IMR-90 (cell line): ENCODE data around the gene ADPGK. TPM values are rescaled to one million over a fixed set of nuclear protein-coding genes. Genes with fewer than 3 reads are reported as not detected.

ENCODE experiments used
- ATAC-seq: fragments of 200-7000 bp; cut with Tn5 transposase; 2 replicates; pipeline ENCODE4 v1.9.1; 2020; ENCODE audit warnings: low read depth, mild to moderate bottlenecking, moderate library complexity
- BruUV-seq: library from RNA; stranded (reverse); fragments of 400-500 nt; replicated peaks from 2 replicates; lab custom pipeline; 2021; lab: Mats Ljungman, UMichigan
- CTCF ChIA-PET: fragments of 300-600 bp; formaldehyde crosslinking; extraction: SDS; loops from one replicate; lab custom pipeline; 2021; ENCODE audit warnings: antibody characterized with exemption; lab: Yijun Ruan, JAX
- POLR2A ChIA-PET: fragments of 300-600 bp; sonication (Branson Sonifier 250); formaldehyde crosslinking; loops from one replicate; lab custom pipeline; 2022; ENCODE audit warnings: antibody characterized with exemption; ENCODE audit not compliant: unreplicated experiment; lab: Charles Lee
- DNase-seq: peaks from one replicate; pipeline ENCODE4 v3.0.0; 2013
- H2AFZ ChIP-seq: replicated peaks from 2 replicates; pipeline ENCODE3; 2013; ENCODE audit warnings: low read length, mild to moderate bottlenecking; ENCODE audit not compliant: poor library complexity
- H2AK5ac ChIP-seq: 2 replicates; pipeline ENCODE4 v1.6.1; 2013; ENCODE audit warnings: low read depth, low read length, inconsistent platforms
- H2AK9ac ChIP-seq: replicated peaks from 2 replicates; pipeline ENCODE3; 2013; ENCODE audit warnings: mild to moderate bottlenecking, low read depth, low read length, moderate library complexity; ENCODE audit not compliant: poor library complexity
- H2BK120ac ChIP-seq: 2 replicates; pipeline ENCODE4 v1.6.1; 2013; ENCODE audit warnings: low read depth, low read length, inconsistent platforms
- H2BK15ac ChIP-seq: 3 replicates; pipeline ENCODE4 v1.6.1; 2013; ENCODE audit warnings: low read depth, low read length, inconsistent platforms
- H2BK20ac ChIP-seq: 2 replicates; pipeline ENCODE4 v1.6.1; 2013; ENCODE audit warnings: low read depth, mild to moderate bottlenecking, inconsistent platforms, low read length, moderate library complexity
- H2BK5ac ChIP-seq: 2 replicates; pipeline ENCODE4 v1.6.1; 2013; ENCODE audit warnings: mild to moderate bottlenecking, low read depth, low read length, inconsistent platforms; ENCODE audit not compliant: poor library complexity, severe bottlenecking
- H3K14ac ChIP-seq: replicated peaks from 2 replicates; pipeline ENCODE4 v1.6.1; 2013; ENCODE audit warnings: low read depth, low read length, inconsistent platforms
- H3K18ac ChIP-seq: 2 replicates; pipeline ENCODE4 v1.6.1; 2013; ENCODE audit warnings: low read depth, low read length, control low read depth
- H3K23ac ChIP-seq: 2 replicates; pipeline ENCODE4 v1.6.1; 2013; ENCODE audit warnings: low read depth, low read length, inconsistent platforms
- H3K27ac ChIP-seq: 2 replicates; pipeline ENCODE4 v1.5.1; 2013; ENCODE audit warnings: mild to moderate bottlenecking, control low read depth, low read length; ENCODE audit not compliant: insufficient read depth
- H3K27me3 ChIP-seq: 2 replicates; pipeline ENCODE4 v1.6.1; 2013; ENCODE audit warnings: low read length; ENCODE audit not compliant: control insufficient read depth, insufficient read depth
- H3K36me3 ChIP-seq: 2 replicates; pipeline ENCODE4 v1.6.1; 2013; ENCODE audit warnings: low read length, mixed read lengths; ENCODE audit not compliant: control insufficient read depth, insufficient read depth
- H3K4ac ChIP-seq: 2 replicates; pipeline ENCODE4 v1.6.1; 2013; ENCODE audit warnings: low read depth, low read length, inconsistent platforms
- H3K4me1 ChIP-seq: 2 replicates; pipeline ENCODE4 v1.6.1; 2013; ENCODE audit warnings: low read length, mixed read lengths; ENCODE audit not compliant: control insufficient read depth, insufficient read depth
- H3K4me2 ChIP-seq: 2 replicates; pipeline ENCODE4 v1.6.1; 2013; ENCODE audit warnings: low read depth, mild to moderate bottlenecking, control low read depth, low read length, moderate library complexity
- H3K4me3 ChIP-seq: 2 replicates; pipeline ENCODE4 v1.5.1; 2013; ENCODE audit warnings: low read depth, mild to moderate bottlenecking, control low read depth, low read length, moderate library complexity; ENCODE audit not compliant: insufficient read depth
- H3K56ac ChIP-seq: 2 replicates; pipeline ENCODE4 v1.6.1; 2013; ENCODE audit warnings: low read length, inconsistent platforms; ENCODE audit not compliant: insufficient read depth; ENCODE audit errors: extremely low read depth
- H3K79me1 ChIP-seq, 2 experiments: 2 replicates each; pipeline ENCODE4 v1.6.1; 2013; ENCODE audit warnings: low read length in 2 of 2, inconsistent platforms in 1 of 2, low read depth in 1 of 2
- H3K9ac ChIP-seq: 2 replicates; pipeline ENCODE4 v1.6.1; 2013; ENCODE audit warnings: low read depth, low read length, control low read depth
- H3K9me1 ChIP-seq: 2 replicates; pipeline ENCODE4 v1.6.1; 2013; ENCODE audit warnings: low read length, inconsistent platforms; ENCODE audit not compliant: insufficient read depth
- H3K9me3 ChIP-seq: 2 replicates; pipeline ENCODE4 v1.6.1; 2013; ENCODE audit warnings: low read length; ENCODE audit not compliant: control insufficient read depth, insufficient read depth
- H4K20me1 ChIP-seq: 2 replicates; pipeline ENCODE4 v1.6.1; 2013; ENCODE audit warnings: low read length, inconsistent platforms; ENCODE audit not compliant: insufficient read depth
- H4K5ac ChIP-seq: 2 replicates; pipeline ENCODE4 v1.6.1; 2013; ENCODE audit warnings: mild to moderate bottlenecking, low read depth, low read length, control low read depth
- H4K8ac ChIP-seq, 2 experiments: 2 replicates each; pipeline ENCODE4 v1.6.1; 2013; ENCODE audit warnings: low read depth in 2 of 2, low read length in 2 of 2, control low read depth in 1 of 2, inconsistent platforms in 1 of 2
- H4K91ac ChIP-seq: 2 replicates; pipeline ENCODE4 v1.6.1; 2013; ENCODE audit warnings: low read depth, low read length, inconsistent platforms; ENCODE audit not compliant: insufficient read depth
- BHLHE40 ChIP-seq: fragments of 150-350 bp; IDR thresholded peaks from 2 replicates; pipeline ENCODE4 v1.6.1; 2016; ENCODE audit warnings: mild to moderate bottlenecking, low read depth, low read length
- CHD1 ChIP-seq: IDR thresholded peaks from 2 replicates; pipeline ENCODE4 v1.6.1; 2012; ENCODE audit warnings: low read depth, low read length, improper control_type of control experiment
- FOS ChIP-seq: fragments of 150-350 bp; IDR thresholded peaks from 2 replicates; pipeline ENCODE4 v1.6.1; 2016; ENCODE audit warnings: low read depth, low read length
- MAFK ChIP-seq: IDR thresholded peaks from 2 replicates; pipeline ENCODE4 v1.6.1; 2012; ENCODE audit warnings: low read depth, low read length, improper control_type of control experiment
- MAZ ChIP-seq: IDR thresholded peaks from 2 replicates; pipeline ENCODE4 v1.6.1; 2012; ENCODE audit warnings: low read depth, mild to moderate bottlenecking, low read length, improper control_type of control experiment, moderate library complexity, borderline replicate concordance
- MXI1 ChIP-seq: IDR thresholded peaks from 2 replicates; pipeline ENCODE4 v1.6.1; 2012; ENCODE audit warnings: low read depth, mild to moderate bottlenecking, low read length, moderate library complexity, borderline replicate concordance
- NFE2L2 ChIP-seq: fragments of 150-350 bp; IDR thresholded peaks from 2 replicates; pipeline ENCODE4 v1.6.1; 2016; ENCODE audit warnings: low read depth, mild to moderate bottlenecking, low read length
- POLR2A ChIP-seq: IDR thresholded peaks from 2 replicates; pipeline ENCODE4 v1.6.1; 2012; ENCODE audit warnings: mild to moderate bottlenecking, low read depth, low read length
- RAD21 ChIP-seq: IDR thresholded peaks from 2 replicates; pipeline ENCODE4 v1.6.1; 2012; ENCODE audit warnings: low read length, improper control_type of control experiment
- RFX5 ChIP-seq: IDR thresholded peaks from 2 replicates; pipeline ENCODE4 v1.8.0; 2012; ENCODE audit warnings: low read depth, mild to moderate bottlenecking, low read length, moderate library complexity
- SMC3 ChIP-seq: fragments of 150-350 bp; IDR thresholded peaks from 2 replicates; pipeline ENCODE4 v1.6.1; 2016; ENCODE audit warnings: low read depth, mild to moderate bottlenecking, antibody characterized with exemption, low read length, moderate library complexity
- whole genome bisulfite sequencing, 2 experiments: methylation state at CpG; one replicate each; pipeline versions ENCODE4 v1.1.5 to v1.1.7; 2013; ENCODE audit warnings: missing lambda C conversion rate in 2 of 2; ENCODE audit not compliant: insufficient read length in 1 of 2; ENCODE audit errors: extremely low coverage in 2 of 2; 5-methylcytosine and 5-hydroxymethylcytosine counted together
- dilution Hi-C: fragments of 300-500 bp; cut with HindIII; formaldehyde crosslinking; loops from one replicate; pipeline ENCODE4 v1.14.3; 2018; ENCODE audit warnings: low sequenced_read_pairs; ENCODE audit not compliant: unreplicated experiment
- in situ Hi-C: fragments of 300-500 bp; cut with MboI; formaldehyde crosslinking; loops from 3 replicates; pipeline ENCODE4 v1.14.3; 2019; ENCODE audit warnings: low sequenced_read_pairs, inconsistent platforms, mixed read lengths
- intact Hi-C: fragments of 100-400 bp; cut with micrococcal nuclease; formaldehyde crosslinking; loops from 2 replicates; pipeline ENCODE4 v1.10.0; 2022
- polyA plus RNA-seq, 3 experiments: library from polyadenylated mRNA; depleted of rRNA; stranded (reverse); fragments of >200 nt; gene quantifications; 2 replicates each; pipeline ENCODE4 v1.2.3, GENCODE V29; 2012; ENCODE audit warnings: low replicate concordance in 1 of 3
- total RNA-seq: library from RNA; depleted of rRNA; stranded (reverse); fragments of >200 nt; gene quantifications from 2 replicates; pipeline ENCODE4 v1.2.3, GENCODE V29; 2012
- TF ChIP-seq, protein P1 (sequence below): fragments of 150-350 bp; IDR thresholded peaks from 2 replicates; pipeline ENCODE4 v1.6.1; 2016; ENCODE audit warnings: low read depth, mild to moderate bottlenecking, low read length, moderate library complexity, borderline replicate concordance
- TF ChIP-seq, protein P2 (sequence below): fragments of 150-350 bp; IDR thresholded peaks from 2 replicates; pipeline ENCODE4 v1.6.1; 2017; ENCODE audit warnings: mild to moderate bottlenecking, antibody characterized with exemption, low read length, low read depth
- TF ChIP-seq, protein P3 (sequence below): conservative IDR thresholded peaks from 2 replicates; pipeline ENCODE4 v1.5.1; 2012; ENCODE audit warnings: mild to moderate bottlenecking, low read depth, low read length, improper control_type of control experiment

The ADPGK gene
- total and polyA plus RNA-seq, 2 of the 4 experiments (the other 2 are of a cell fraction), result 53.2 to 62.8 TPM

DNA sequence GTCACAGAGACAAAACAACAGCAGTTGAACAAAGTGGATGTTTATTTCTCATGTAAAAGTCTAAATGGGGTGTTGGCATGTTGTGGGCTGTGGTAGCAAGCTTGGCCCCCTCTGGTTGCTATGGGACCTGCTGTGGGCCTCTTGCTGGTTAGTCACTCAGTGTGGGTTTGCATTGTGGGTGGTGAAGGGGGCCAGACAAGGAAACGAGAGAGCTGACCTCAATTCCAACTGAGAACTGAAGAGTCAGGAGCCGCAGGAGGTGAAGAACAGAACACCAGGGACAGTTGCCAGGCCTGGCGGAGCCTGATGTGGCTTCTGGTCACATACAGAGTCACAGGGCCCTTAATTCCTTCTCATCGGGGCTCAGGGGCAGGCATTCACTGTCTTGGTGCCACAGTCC, 1.9 kb upstream of the ADPGK start:
- dilution Hi-C loops, result no loop called here
- ATAC-seq (no peak), DNase-seq (peak; percentile 74)
- no peaks in the 10 kb centered on the region for H3K27me3 ChIP-seq
- peak overlapping the region; percentile 8 for H2AK9ac ChIP-seq
- CTCF ChIA-PET, result interaction anchor here (0.9 kb wide), 1 partner anchor 64 kb away, joined by 3 read pairs; no protein-coding TSS in a partner anchor
- H2BK120ac ChIP-seq, result peak overlapping the region; percentile 75
- POLR2A ChIA-PET, result interaction anchor here (0.5 kb wide), 1 partner anchor 342 kb away, joined by 11 read pairs; no protein-coding TSS in a partner anchor
- in situ Hi-C loops, result loop anchor here (5.0 to 10.0 kb wide), 2 partner anchors 297 to 489 kb away; no protein-coding TSS in a partner anchor
- H3K9me3 ChIP-seq, result no peaks in the 10 kb centered on the region
- peak overlapping the region; percentile 35 for H2BK20ac ChIP-seq
- peaks cover 2% of the 10 kb centered on the region; the same call in 1 of the 2 replicates for H3K36me3 ChIP-seq
- H2AFZ ChIP-seq, result peak overlapping the region; percentile 87
- H3K23ac ChIP-seq, result peak overlapping the region; percentile 70; the same call in 1 of the 2 replicates
- H3K18ac ChIP-seq, result peak overlapping the region; percentile 8; the same call in 1 of the 2 replicates
- H3K27ac ChIP-seq, result peak overlapping the region; percentile 31
- H3K56ac ChIP-seq, result no peak overlapping the region
- H3K4me1 ChIP-seq, result peaks cover 18% of the 10 kb centered on the region
- peak overlapping the region; percentile 86 for H3K4ac ChIP-seq
- BruUV-seq, result no TSS peak
- H4K91ac ChIP-seq, result peak overlapping the region; percentile 75
- 0 out of 2 replicates have a peak overlapping the region, but pooled peaks have one; percentile 5 for H3K4me2 ChIP-seq
- 7% methylated on average over 2 of the region's 4 CpGs; no CpG with 5 or more reads in 1 of the 2 experiments for WGBS, 2 experiments
- H3K14ac ChIP-seq, result peak overlapping the region; percentile 24
- H3K4me3 ChIP-seq, result no peak overlapping the region
- H2BK5ac ChIP-seq, result peak overlapping the region; percentile 83
- peaks cover 19 to 28% of the 10 kb centered on the region in 2 experiments for H3K79me1 ChIP-seq
- H2AK5ac ChIP-seq, result 0 out of 2 replicates have a peak overlapping the region, but pooled peaks have one; percentile 1
- H4K8ac ChIP-seq, result peak overlapping the region; percentile 55 to 88; a peak in 3 of 4 replicates
- peaks cover 5% of the 10 kb centered on the region; the same call in 1 of the 2 replicates for H4K20me1 ChIP-seq
- H3K9ac ChIP-seq, result no peak overlapping the region
- H2BK15ac ChIP-seq, result peak overlapping the region; percentile 31; the same call in 1 of the 3 replicates
- intact Hi-C loops, result loop anchor here (2.0 kb wide), 3 partner anchors 295 to 455 kb away; no protein-coding TSS in a partner anchor
- H4K5ac ChIP-seq, result peak overlapping the region; percentile 37
- H3K9me1 ChIP-seq, result peaks cover 24% of the 10 kb centered on the region
- peak; percentile 80 for TF ChIP-seq MAZ
- no peak for TF ChIP-seq RAD21
- TF ChIP-seq SMC3, result no peak
- TF ChIP-seq BHLHE40, result no peak; the same call in 1 of the 2 replicates
- TF ChIP-seq, protein P1, sequence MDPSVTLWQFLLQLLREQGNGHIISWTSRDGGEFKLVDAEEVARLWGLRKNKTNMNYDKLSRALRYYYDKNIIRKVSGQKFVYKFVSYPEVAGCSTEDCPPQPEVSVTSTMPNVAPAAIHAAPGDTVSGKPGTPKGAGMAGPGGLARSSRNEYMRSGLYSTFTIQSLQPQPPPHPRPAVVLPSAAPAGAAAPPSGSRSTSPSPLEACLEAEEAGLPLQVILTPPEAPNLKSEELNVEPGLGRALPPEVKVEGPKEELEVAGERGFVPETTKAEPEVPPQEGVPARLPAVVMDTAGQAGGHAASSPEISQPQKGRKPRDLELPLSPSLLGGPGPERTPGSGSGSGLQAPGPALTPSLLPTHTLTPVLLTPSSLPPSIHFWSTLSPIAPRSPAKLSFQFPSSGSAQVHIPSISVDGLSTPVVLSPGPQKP, result no peak
- TF ChIP-seq POLR2A, result 0 out of 2 replicates have a peak, but pooled peaks have one; percentile 35
- peak; percentile 56; the same call in 1 of the 2 replicates for TF ChIP-seq FOS
- TF ChIP-seq RFX5, result no peak
- no peak for TF ChIP-seq MAFK
- TF ChIP-seq NFE2L2, result no peak
- no peak for TF ChIP-seq CHD1
- 0 out of 2 replicates have a peak, but pooled peaks have one; percentile 12 for TF ChIP-seq MXI1
- TF ChIP-seq, protein P2, sequence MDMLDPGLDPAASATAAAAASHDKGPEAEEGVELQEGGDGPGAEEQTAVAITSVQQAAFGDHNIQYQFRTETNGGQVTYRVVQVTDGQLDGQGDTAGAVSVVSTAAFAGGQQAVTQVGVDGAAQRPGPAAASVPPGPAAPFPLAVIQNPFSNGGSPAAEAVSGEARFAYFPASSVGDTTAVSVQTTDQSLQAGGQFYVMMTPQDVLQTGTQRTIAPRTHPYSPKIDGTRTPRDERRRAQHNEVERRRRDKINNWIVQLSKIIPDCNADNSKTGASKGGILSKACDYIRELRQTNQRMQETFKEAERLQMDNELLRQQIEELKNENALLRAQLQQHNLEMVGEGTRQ, result no peak
- TF ChIP-seq, protein P3, sequence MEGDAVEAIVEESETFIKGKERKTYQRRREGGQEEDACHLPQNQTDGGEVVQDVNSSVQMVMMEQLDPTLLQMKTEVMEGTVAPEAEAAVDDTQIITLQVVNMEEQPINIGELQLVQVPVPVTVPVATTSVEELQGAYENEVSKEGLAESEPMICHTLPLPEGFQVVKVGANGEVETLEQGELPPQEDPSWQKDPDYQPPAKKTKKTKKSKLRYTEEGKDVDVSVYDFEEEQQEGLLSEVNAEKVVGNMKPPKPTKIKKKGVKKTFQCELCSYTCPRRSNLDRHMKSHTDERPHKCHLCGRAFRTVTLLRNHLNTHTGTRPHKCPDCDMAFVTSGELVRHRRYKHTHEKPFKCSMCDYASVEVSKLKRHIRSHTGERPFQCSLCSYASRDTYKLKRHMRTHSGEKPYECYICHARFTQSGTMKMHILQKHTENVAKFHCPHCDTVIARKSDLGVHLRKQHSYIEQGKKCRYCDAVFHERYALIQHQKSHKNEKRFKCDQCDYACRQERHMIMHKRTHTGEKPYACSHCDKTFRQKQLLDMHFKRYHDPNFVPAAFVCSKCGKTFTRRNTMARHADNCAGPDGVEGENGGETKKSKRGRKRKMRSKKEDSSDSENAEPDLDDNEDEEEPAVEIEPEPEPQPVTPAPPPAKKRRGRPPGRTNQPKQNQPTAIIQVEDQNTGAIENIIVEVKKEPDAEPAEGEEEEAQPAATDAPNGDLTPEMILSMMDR, result no peak
